ENCODE results near the gene PTGES3.
"Not testable (repeated sequence)": the region's sequence is repeated elsewhere in the genome, so short reads cannot be mapped to it uniquely, and the experiment has no call there.

PTGES3 gene

GRCh38 chr12:56688129-56688845 lies at the start of gene PTGES3:
Gene PTGES3, minus strand, starts transcription at chr12:56688284. Its CDS starts 285 bp downstream, at chr12:56687999.
- peak; percentile 95 for DNase-seq

- DNase-seq = no peak
Measured at GRCh38 chr12:56728139-56728861, 40.2 kb upstream of the PTGES3 start.

GRCh38 chr12:56726196-56726675 lies 38.2 kb upstream of the PTGES3 start:
- DNase-seq = not testable (repeated sequence)

GRCh38 chr12:56725723-56726102 lies 37.6 kb upstream of the PTGES3 start:
- no peak for DNase-seq

GRCh38 chr12:56724972-56725722 lies 37.1 kb upstream of the PTGES3 start, which contains the start of gene NACA:
Gene NACA, minus strand, starts transcription at chr12:56725299. Its CDS starts 778 bp downstream, at chr12:56724521.
- DNase-seq = peak; percentile 95

- DNase-seq = no peak
Measured at GRCh38 chr12:56724701-56724971, 36.6 kb upstream of the PTGES3 start.

GRCh38 chr12:56723889-56724700 lies 36.0 kb upstream of the PTGES3 start:
- no peak for DNase-seq

GRCh38 chr12:56723352-56723751 lies 35.3 kb upstream of the PTGES3 start:
- DNase-seq = no peak

GRCh38 chr12:56722832-56723231 lies 34.7 kb upstream of the PTGES3 start:
- no peak for DNase-seq

- DNase-seq = no peak
Measured at GRCh38 chr12:56721721-56722120, 33.6 kb upstream of the PTGES3 start.

- DNase-seq = no peak
Measured at GRCh38 chr12:56721216-56721615, 33.1 kb upstream of the PTGES3 start.

GRCh38 chr12:56720731-56721151 lies 32.7 kb upstream of the PTGES3 start:
- no peak for DNase-seq

- no peak for DNase-seq
Measured at GRCh38 chr12:56719056-56719455, 31.0 kb upstream of the PTGES3 start.

- DNase-seq = no peak
Measured at GRCh38 chr12:56718636-56719035, 30.6 kb upstream of the PTGES3 start.

GRCh38 chr12:56718149-56718548 lies 30.1 kb upstream of the PTGES3 start:
- DNase-seq = no peak

- DNase-seq = no peak
Measured at GRCh38 chr12:56716933-56717880, 29.1 kb upstream of the PTGES3 start.

- DNase-seq = no peak
Measured at GRCh38 chr12:56716458-56716857, 28.4 kb upstream of the PTGES3 start.

- DNase-seq = no peak
Measured at GRCh38 chr12:56715798-56716197, 27.7 kb upstream of the PTGES3 start.

- no peak for DNase-seq
Measured at GRCh38 chr12:56714431-56714929, 26.4 kb upstream of the PTGES3 start.

GRCh38 chr12:56713345-56713744 lies 25.3 kb upstream of the PTGES3 start:
- no peak for DNase-seq

GRCh38 chr12:56709759-56710376 lies 21.8 kb upstream of the PTGES3 start:
- no peak for DNase-seq

Data from NK-92 treated with Interleukin-12 subunit alpha and Interleukin-12 subunit beta, amount 100 ng/mL, for 24 hours (cell line).